Thoracic aorta (tissue), 2 donors: ENCODE measurements around the gene WWC1. TPM values are rescaled to one million over a fixed set of nuclear protein-coding genes. Genes with fewer than 3 reads are reported as not detected.
A peak's percentile ranks its signal among the peaks of the same experiment; 100 is the strongest.

ENCODE experiments used
- ATAC-seq: fragments of 150-250 bp; one replicate; pipeline ENCODE4 v1.8.0; 2017; ENCODE audit warnings: low read depth; ENCODE audit not compliant: insufficient number of reproducible peaks, low FRiP score
- DNase-seq: peaks from one replicate; pipeline ENCODE4 v3.0.0-alpha.2; 2020; ENCODE audit warnings: low spot score
- H3K27ac ChIP-seq, 2 donors: fragments of 200-600 bp; sonication (generic); 1 replicate in 1 of 2; 2 replicates in 1 of 2; pipeline ENCODE4 v1.5.1; 2016; ENCODE audit warnings: mild to moderate bottlenecking in 2 of 2, moderate library complexity in 2 of 2
- H3K27me3 ChIP-seq: fragments of 200-600 bp; sonication (generic); replicated peaks from 2 replicates; pipeline ENCODE4 v1.6.0; 2016; ENCODE audit warnings: mild to moderate bottlenecking; ENCODE audit not compliant: insufficient read depth
- H3K36me3 ChIP-seq: fragments of 200-600 bp; sonication (generic); one replicate; pipeline ENCODE4 v1.5.1; 2016
- H3K4me1 ChIP-seq, 2 donors: fragments of 200-600 bp; sonication (generic); 1 replicate in 1 of 2; 2 replicates in 1 of 2; pipeline versions ENCODE4 v1.5.1 to v1.6.0; 2016; ENCODE audit warnings: low read depth in 2 of 2, mild to moderate bottlenecking in 1 of 2; ENCODE audit not compliant: control insufficient read depth in 1 of 2
- H3K4me3 ChIP-seq: fragments of 200-600 bp; sonication (generic); 2 replicates; pipeline ENCODE4 v1.5.1; 2016; ENCODE audit warnings: mild to moderate bottlenecking
- H3K9me3 ChIP-seq: fragments of 200-600 bp; sonication (generic); 2 replicates; pipeline ENCODE4 v1.5.1; 2016
- CTCF ChIP-seq: fragments of 200-600 bp; sonication (generic); IDR thresholded peaks from one replicate; pipeline ENCODE4 v1.5.1; 2019; ENCODE audit warnings: antibody characterized with exemption
- total RNA-seq, 2 donors: library from RNA; depleted of rRNA; stranded (reverse); fragments of >200 nt; gene quantifications; one replicate each; pipeline versions ENCODE4 v1.1.0 to v1.2.3, GENCODE V29; 2016

WWC1 gene
- 1 to 10 TPM in 1 of 2 donors, not detected in 1; 3.6 TPM for total RNA-seq

GRCh38 chr5:168291342-168291963 is at the start of gene WWC1:
WWC1 (plus strand) TSS chr5:168291645; CDS start chr5:168292153, 508 bp downstream.
- Histone ChIP-seq H3K4me1 (peaks cover 5% of the 10 kb centered on the region in 2 donors), H3K27me3 (no peaks in the 10 kb centered on the region), H3K36me3 (no peaks in the 10 kb centered on the region), H3K4me3 (peak within 1 kb of the TSS; percentile 68), H3K9me3 (no peaks in the 10 kb centered on the region), H3K27ac (no peak within 1 kb of the TSS)
- TF ChIP-seq CTCF, result no peak
- ATAC-seq (no peak), DNase-seq (no peak)

GRCh38 chr5:168244838-168245559 is 46.4 kb upstream of the WWC1 start:
- Histone ChIP-seq H3K27me3 (no peaks in the 10 kb centered on the region), H3K36me3 (no peaks in the 10 kb centered on the region), H3K4me3 (no peak overlapping the region), H3K4me1 (no peaks in the 10 kb centered on the region), H3K27ac (no peak overlapping the region), H3K9me3 (no peaks in the 10 kb centered on the region)
- no peak for DNase-seq
- ATAC-seq, result no peak
- no peak for TF ChIP-seq CTCF

- no peak overlapping the region for H3K4me3 ChIP-seq
- DNase-seq (no peak), ATAC-seq (no peak)
- no peaks in the 10 kb centered on the region for H3K9me3 ChIP-seq
- TF ChIP-seq CTCF, result no peak
- H3K27ac ChIP-seq, result no peak overlapping the region
- H3K4me1 ChIP-seq, result no peaks in the 10 kb centered on the region
- no peaks in the 10 kb centered on the region for H3K27me3 ChIP-seq
- H3K36me3 ChIP-seq, result no peaks in the 10 kb centered on the region
These were observed 41.5 kb upstream of the WWC1 start for GRCh38 chr5:168249923-168250322.

- ATAC-seq (no peak), DNase-seq (no peak)
- Histone ChIP-seq H3K27me3 (no peaks in the 10 kb centered on the region), H3K27ac (no peak overlapping the region), H3K9me3 (no peaks in the 10 kb centered on the region), H3K4me3 (no peak overlapping the region), H3K36me3 (no peaks in the 10 kb centered on the region), H3K4me1 (no peaks in the 10 kb centered on the region)
- no peak for TF ChIP-seq CTCF
These were observed 40.2 kb upstream of the WWC1 start for GRCh38 chr5:168251259-168251658.

- H3K36me3 ChIP-seq, result no peaks in the 10 kb centered on the region
- TF ChIP-seq CTCF, result no peak
- no peaks in the 10 kb centered on the region for H3K27me3 ChIP-seq
- DNase-seq, result no peak
- H3K9me3 ChIP-seq, result no peaks in the 10 kb centered on the region
- H3K4me1 ChIP-seq, result no peaks in the 10 kb centered on the region
- no peak overlapping the region for H3K27ac ChIP-seq
- no peak for ATAC-seq
- H3K4me3 ChIP-seq, result no peak overlapping the region
These were observed 37.3 kb upstream of the WWC1 start for GRCh38 chr5:168254013-168254693.
